GM21515 (cell line): Measurements from ENCODE around the gene BRIP1.
"Not testable (repeated sequence)": the region's sequence is repeated elsewhere in the genome, so short reads cannot be mapped to it uniquely, and the experiment has no call there.

Source experiments
- ATAC-seq: cut with Tn5 transposase; IDR thresholded peaks from one replicate; pipeline ENCODE4 v1.9.1; 2021; ENCODE audit not compliant: unreplicated experiment

Gene BRIP1

GRCh38 chr17:61862975-61863800 lies at the start of gene BRIP1:
Gene BRIP1, minus strand, starts transcription at chr17:61863528. Its CDS starts 1,989 bp downstream, at chr17:61861539.
- ATAC-seq: peak; percentile 91

GRCh38 chr17:61908292-61909037 lies 45.1 kb upstream of the BRIP1 start:
- ATAC-seq: no peak

- no peak for ATAC-seq
These were observed 44.0 kb upstream of the BRIP1 start for GRCh38 chr17:61907361-61907760.

GRCh38 chr17:61904094-61904710 lies 40.9 kb upstream of the BRIP1 start:
- ATAC-seq: peak; percentile 77

GRCh38 chr17:61903251-61903650 lies 39.9 kb upstream of the BRIP1 start:
- no peak for ATAC-seq

GRCh38 chr17:61897548-61898180 lies 34.3 kb upstream of the BRIP1 start:
- ATAC-seq: no peak

GRCh38 chr17:61895391-61895790 lies 32.1 kb upstream of the BRIP1 start:
- no peak for ATAC-seq

GRCh38 chr17:61894310-61894709 lies 31.0 kb upstream of the BRIP1 start:
- not testable (repeated sequence) for ATAC-seq

- ATAC-seq: not testable (repeated sequence)
These were observed 24.4 kb upstream of the BRIP1 start for GRCh38 chr17:61887733-61888132.

GRCh38 chr17:61885865-61886264 lies 22.5 kb upstream of the BRIP1 start:
- not testable (repeated sequence) for ATAC-seq

- ATAC-seq: no peak
These were observed 21.5 kb upstream of the BRIP1 start for GRCh38 chr17:61884864-61885263.

GRCh38 chr17:61880589-61881102 lies 17.3 kb upstream of the BRIP1 start:
- ATAC-seq: no peak

GRCh38 chr17:61878984-61879612 lies 15.8 kb upstream of the BRIP1 start:
- ATAC-seq: no peak

- no peak for ATAC-seq
These were observed 15.2 kb upstream of the BRIP1 start for GRCh38 chr17:61878520-61878919.

- ATAC-seq: no peak
These were observed 14.5 kb upstream of the BRIP1 start for GRCh38 chr17:61877837-61878236.

- no peak for ATAC-seq
These were observed 12.5 kb upstream of the BRIP1 start for GRCh38 chr17:61875804-61876203.

GRCh38 chr17:61875285-61875684 lies 12.0 kb upstream of the BRIP1 start:
- ATAC-seq: no peak

GRCh38 chr17:61874075-61874474 lies 10.7 kb upstream of the BRIP1 start:
- no peak for ATAC-seq

GRCh38 chr17:61872099-61872498 lies 8.8 kb upstream of the BRIP1 start:
- no peak for ATAC-seq

GRCh38 chr17:61869138-61869537 lies 5.8 kb upstream of the BRIP1 start:
- no peak for ATAC-seq

GRCh38 chr17:61868074-61868473 lies 4.7 kb upstream of the BRIP1 start:
- ATAC-seq: no peak
